HG03378 (cell line): ENCODE measurements around the gene EIF2S3B.
A peak's percentile ranks its signal among the peaks of the same experiment; 100 is the strongest.
"Not testable (repeated sequence)": the region's sequence is repeated elsewhere in the genome, so short reads cannot be mapped to it uniquely, and the experiment has no call there.

Experiments
- ATAC-seq: cut with Tn5 transposase; IDR thresholded peaks from one replicate; pipeline ENCODE4 v1.9.1; 2021; ENCODE audit warnings: mild to moderate bottlenecking, moderate library complexity; ENCODE audit not compliant: unreplicated experiment

The EIF2S3B gene

DNA sequence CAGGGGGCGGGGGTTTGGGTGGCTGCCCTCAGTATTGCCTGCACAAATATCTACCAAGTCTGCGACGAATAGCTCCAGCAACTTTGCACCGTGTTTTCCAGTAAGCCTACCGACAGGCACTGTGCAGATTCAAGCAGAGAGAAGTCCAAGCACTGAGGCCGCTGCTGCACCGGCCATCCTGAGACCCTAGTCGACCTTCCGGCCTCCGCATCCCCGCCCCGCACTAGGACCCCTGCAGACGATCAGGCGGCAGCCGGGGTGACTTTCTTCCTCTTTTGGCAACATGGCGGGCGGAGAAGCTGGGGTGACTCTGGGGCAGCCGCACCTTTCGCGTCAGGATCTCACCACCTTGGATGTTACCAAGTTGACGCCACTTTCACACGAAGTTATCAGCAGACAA, at the start of gene EIF2S3B:
EIF2S3B (plus strand) TSS at position 271 of the 400 bp plus-strand sequence; CDS start at position 284, 13 bp downstream.
- no peak for ATAC-seq

- no peak for ATAC-seq
These were observed 48.8 kb upstream of the EIF2S3B start for GRCh38 chr12:10456856-10457255.

GRCh38 chr12:10457760-10458159, 47.9 kb upstream of the EIF2S3B start:
- no peak for ATAC-seq

DNA sequence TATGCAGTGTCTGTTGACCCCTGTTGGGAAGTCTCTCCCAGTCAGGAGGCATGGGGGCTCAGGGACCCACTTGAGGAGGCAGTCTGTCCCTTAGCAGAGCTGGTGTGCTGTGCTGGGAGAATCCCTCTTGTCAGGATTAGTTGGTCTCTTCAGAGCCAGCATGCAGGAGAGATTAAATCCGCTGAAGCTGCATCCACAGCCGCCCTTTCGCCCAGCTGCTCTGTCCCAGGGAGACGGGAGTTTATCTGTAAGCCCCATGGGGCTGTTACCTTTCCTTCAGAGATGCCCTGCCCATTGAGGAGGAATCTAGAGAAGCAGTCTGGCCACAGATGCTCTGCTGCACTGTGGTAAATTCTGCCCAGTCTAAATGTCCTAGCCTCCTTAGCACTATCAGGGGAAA, 39.4 kb upstream of the EIF2S3B start:
- ATAC-seq, result no peak

DNA sequence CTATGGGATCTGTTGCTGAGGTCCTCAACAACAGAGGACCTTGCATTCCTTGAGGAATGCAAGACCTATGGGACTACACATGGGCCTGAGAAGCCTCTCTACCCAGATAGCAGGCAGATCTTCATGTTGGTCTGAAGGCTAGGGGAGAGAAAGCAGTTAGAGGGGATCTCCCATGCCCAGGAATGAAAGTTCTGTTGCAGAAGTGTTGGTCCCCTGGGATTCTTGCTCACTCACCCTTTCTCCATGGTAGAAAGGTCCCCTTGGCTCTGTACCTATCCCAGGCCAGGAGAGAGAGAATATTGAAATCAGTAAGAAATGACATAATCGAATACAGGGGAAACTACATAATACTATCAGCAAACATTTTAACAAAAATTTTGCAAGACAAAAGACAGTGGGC, 36.0 kb upstream of the EIF2S3B start:
- ATAC-seq, result no peak

DNA sequence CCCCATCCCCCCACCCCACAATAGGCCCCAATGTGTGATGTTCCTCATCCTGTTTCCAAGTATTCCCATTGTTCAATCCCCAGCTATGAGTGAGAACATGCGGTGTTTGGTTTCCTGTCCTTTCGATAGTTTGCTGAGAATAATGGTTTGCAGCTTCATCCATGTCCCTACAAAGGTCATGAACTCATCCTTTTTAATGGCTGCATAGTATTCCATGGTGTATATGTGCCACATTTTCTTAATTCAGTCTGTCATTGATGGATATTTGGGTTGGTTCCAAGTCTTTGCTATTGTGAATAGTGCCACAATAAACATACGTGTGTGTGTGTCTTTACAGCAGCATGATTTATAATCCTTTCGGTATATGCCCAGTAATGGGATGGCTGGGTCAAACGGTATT, 32.9 kb upstream of the EIF2S3B start:
- ATAC-seq, result not testable (repeated sequence)

DNA sequence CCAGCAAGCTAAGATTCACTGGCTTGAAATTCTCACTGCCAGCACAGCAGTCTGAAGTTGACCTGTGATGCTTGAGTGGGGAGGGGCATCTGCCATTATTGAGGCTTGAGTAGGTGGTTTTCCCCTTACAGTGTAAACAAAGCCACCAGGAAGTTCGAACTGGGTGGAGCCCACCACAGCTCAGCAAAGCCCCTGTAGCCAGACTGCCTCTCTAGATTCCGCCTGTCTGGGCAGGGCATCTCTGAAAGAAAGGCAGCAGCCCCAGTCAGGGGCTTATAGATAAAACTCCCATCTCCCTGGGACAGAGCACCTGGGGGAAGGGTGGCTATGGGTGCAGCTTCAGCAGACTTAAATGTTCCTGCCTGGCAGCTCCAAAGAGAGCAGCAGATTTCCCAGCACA, 23.8 kb upstream of the EIF2S3B start:
- ATAC-seq, result not testable (repeated sequence)

- ATAC-seq, result not testable (repeated sequence)
These were observed 18.4 kb upstream of the EIF2S3B start for GRCh38 chr12:10487328-10487727.

GRCh38 chr12:10491766-10492165, 13.9 kb upstream of the EIF2S3B start:
- ATAC-seq, result no peak

DNA sequence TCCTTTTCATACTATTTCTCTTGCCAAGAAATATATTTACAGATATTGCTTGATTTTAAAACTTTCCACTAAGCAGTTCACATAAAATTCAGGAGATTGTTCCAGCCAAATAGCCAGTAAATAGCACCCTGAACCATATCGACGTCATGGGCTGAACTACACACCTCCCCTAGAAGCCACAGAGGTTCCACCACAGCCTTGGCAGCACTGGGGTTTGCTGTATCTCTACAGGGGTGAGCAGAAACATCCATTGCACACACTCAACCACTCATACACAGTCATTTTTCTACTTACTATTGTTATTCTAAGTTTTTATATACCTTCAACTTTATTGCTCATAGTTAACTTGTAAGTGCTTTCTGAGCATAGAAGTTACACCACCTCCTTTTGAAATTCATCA, 8.1 kb upstream of the EIF2S3B start:
- no peak for ATAC-seq

- ATAC-seq, result no peak
These were observed 7.6 kb upstream of the EIF2S3B start for GRCh38 chr12:10498042-10498441.

- no peak for ATAC-seq
These were observed 4.7 kb upstream of the EIF2S3B start for GRCh38 chr12:10501030-10501429.

DNA sequence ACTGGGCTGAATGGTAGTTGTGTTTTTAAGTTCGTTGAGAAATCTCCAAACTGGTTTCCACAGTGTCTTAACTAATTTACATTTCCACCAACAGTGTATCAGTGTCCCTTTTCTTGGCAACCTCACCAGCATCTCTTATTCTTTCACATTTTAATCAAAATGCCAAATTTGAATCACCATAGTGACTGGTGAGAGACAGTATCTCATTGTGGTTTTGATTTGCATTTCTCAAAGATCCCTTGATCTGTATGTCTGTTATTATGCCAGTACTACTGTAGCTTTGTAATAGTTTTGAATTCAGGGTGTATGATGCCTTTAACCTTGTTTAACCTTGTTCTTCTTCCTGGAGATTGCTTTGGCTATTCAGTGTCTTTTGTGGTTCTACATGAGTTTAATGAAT, 2.2 kb upstream of the EIF2S3B start:
- no peak for ATAC-seq

DNA sequence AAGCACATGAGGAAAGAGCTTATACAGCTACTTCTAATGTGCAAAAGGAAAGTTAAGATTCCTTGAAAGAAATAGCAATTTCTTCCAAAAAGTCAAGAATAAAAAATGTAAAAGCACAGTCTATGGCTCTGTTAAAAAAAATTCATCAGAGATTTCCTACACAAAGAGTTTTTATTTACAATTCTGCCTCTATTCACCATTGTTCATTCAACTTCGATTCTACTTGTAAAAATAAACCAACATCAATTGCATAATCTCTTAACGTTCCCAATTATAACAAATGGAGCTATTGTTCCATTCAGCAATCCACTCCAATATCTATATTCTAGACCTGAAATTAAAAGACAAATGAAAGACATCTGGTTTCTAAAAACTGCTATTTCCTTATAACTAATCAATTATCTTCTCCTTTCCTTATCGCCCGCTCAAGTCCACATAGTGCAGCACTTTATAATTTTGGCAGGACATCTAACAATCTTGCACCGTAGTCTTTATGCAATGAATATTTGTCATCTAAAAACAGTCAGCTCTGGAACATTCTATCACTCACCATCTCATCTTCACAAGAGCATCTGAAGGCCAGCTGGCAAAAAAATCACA, 6.2 kb downstream of the EIF2S3B start:
- no peak for ATAC-seq

DNA sequence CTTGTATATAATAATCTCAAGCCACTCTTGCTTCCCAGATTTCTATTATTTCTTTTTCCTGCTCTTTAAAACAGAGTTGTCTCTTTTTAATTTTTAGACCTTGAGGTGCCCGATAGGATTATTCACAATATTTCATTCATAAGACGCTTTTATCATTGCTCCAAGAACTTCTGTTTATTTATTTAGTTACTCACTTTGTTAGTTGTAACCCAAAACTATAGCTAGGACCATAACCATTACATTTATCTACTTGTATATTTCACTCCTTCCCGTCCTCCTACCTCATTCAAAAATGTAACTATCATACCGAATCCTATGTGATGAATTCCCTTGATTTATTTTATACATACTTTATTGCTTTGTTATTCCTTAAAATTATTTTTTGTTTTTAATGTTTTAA, 7.1 kb downstream of the EIF2S3B start:
- ATAC-seq, result no peak

DNA sequence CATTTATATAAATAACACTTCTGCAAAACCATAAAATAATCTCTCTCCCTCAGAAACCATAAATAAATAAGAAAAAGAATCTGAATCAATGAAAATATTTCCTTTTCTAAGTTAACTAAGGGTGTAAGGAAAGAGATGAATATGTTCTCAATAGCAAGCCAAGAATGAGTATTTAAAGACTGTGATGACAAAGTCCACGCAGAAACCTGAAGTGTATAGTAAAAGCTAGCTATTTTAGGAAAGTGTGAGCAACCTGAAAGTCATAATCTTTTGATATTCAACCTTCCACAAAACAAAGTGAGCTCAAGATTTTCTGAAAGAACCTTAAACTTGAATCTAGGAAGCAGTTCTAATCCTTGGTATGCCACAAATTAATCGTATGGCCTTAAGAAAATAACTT, 15.9 kb downstream of the EIF2S3B start:
- ATAC-seq, result no peak

- no peak for ATAC-seq
These were observed 22.7 kb downstream of the EIF2S3B start for GRCh38 chr12:10528174-10528953.

GRCh38 chr12:10529603-10530002, 23.9 kb downstream of the EIF2S3B start:
- no peak for ATAC-seq

DNA sequence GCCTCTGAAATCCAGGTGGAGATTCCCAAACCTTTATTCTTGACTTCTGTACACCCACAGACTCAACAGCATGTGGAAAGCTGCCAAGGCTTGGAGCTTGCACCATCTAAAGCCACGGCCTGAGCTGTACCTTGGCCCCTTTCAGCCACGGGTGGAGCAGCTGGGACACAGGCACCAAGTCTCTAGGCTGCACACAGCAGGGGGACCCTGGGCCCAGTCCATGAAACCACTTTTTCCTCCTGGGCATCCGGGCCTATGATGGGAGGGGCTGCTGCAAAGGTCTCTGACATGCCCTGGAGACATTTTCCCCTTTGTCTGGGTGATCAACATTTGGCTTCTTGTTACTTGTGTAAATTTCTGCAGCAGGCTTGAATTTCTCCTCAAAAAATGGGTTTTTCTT, 32.0 kb downstream of the EIF2S3B start:
- no peak for ATAC-seq

GRCh38 chr12:10540776-10541205, 35.1 kb downstream of the EIF2S3B start:
- ATAC-seq, result peak; percentile 93

GRCh38 chr12:10543499-10543898, 37.8 kb downstream of the EIF2S3B start:
- ATAC-seq, result no peak

- no peak for ATAC-seq
These were observed 45.7 kb downstream of the EIF2S3B start for GRCh38 chr12:10551375-10551774.

DNA sequence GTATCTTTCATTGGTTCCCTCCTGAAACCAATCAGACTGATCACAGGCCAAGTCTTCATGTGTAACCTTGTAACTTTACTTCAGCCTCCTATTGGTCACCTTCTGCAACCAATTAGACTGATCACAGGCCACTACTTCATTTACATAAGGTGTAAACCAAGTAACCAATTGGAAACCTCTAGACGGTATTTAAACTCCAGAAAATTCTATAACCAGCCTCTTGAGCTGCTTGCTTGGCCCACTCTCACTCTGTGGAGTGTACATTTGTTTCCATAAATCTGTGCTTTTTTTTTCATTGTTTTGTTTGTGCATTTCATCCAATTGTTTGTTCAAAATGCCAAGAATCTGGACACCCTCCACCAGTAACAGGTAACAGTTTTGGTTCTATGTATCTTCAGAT, 47.5 kb downstream of the EIF2S3B start:
- ATAC-seq, result no peak
